Left renal cortex interstitium (tissue), 4 donors: ENCODE measurements around the gene PKP4. TPM values are rescaled to one million over a fixed set of nuclear protein-coding genes. Genes with fewer than 3 reads are reported as not detected.

Experiments used
- DNase-seq, 4 donors: peaks; one replicate each; pipeline ENCODE4 v3.0.0-alpha.2; 2013; ENCODE audit warnings: low read depth in 4 of 4, low spot score in 2 of 4, missing footprints in 1 of 4
- polyA plus RNA-seq, 4 donors: library from polyadenylated mRNA; unstranded; fragments of 120-200 nt; gene quantifications; one replicate each; pipeline ENCODE4 v1.2.1, GENCODE V29; 2013; ENCODE audit not compliant: insufficient read length in 4 of 4

The PKP4 gene
- polyA plus RNA-seq, 4 donors: 119 to 194 (median 161) TPM

- no peak for DNase-seq
Observed at GRCh38 chr2:158582670-158583069, 125.9 kb downstream of the PKP4 start.

GRCh38 chr2:158583923-158584322 lies 127.2 kb downstream of the PKP4 start:
- DNase-seq: no peak

GRCh38 chr2:158586491-158586890 lies 129.7 kb downstream of the PKP4 start:
- DNase-seq: no peak

GRCh38 chr2:158589303-158589702 lies 132.6 kb downstream of the PKP4 start:
- DNase-seq: no peak

GRCh38 chr2:158598862-158599517 lies 142.2 kb downstream of the PKP4 start:
- DNase-seq: no peak

- DNase-seq: no peak
Observed at GRCh38 chr2:158599609-158600008, 142.9 kb downstream of the PKP4 start.

- DNase-seq: no peak
Observed at GRCh38 chr2:158600155-158600802, 143.5 kb downstream of the PKP4 start.

- DNase-seq: no peak
Observed at GRCh38 chr2:158602027-158602426, 145.3 kb downstream of the PKP4 start.

GRCh38 chr2:158603205-158603604 lies 146.5 kb downstream of the PKP4 start:
- DNase-seq: no peak

GRCh38 chr2:158603986-158604385 lies 147.2 kb downstream of the PKP4 start:
- DNase-seq: no peak

- no peak for DNase-seq
Observed at GRCh38 chr2:158610059-158610458, 153.3 kb downstream of the PKP4 start.

GRCh38 chr2:158616480-158617000 lies 159.8 kb downstream of the PKP4 start:
- DNase-seq: no peak

- DNase-seq: no peak
Observed at GRCh38 chr2:158618891-158619490, 162.2 kb downstream of the PKP4 start.

- DNase-seq: no peak
Observed at GRCh38 chr2:158619496-158619895, 162.7 kb downstream of the PKP4 start.

GRCh38 chr2:158620656-158621055 lies 163.9 kb downstream of the PKP4 start:
- no peak for DNase-seq

GRCh38 chr2:158624071-158624667 lies 167.4 kb downstream of the PKP4 start:
- DNase-seq: no peak

- DNase-seq: no peak
Observed at GRCh38 chr2:158624961-158625360, 168.2 kb downstream of the PKP4 start.

- DNase-seq: no peak
Observed at GRCh38 chr2:158629116-158629515, 172.4 kb downstream of the PKP4 start.

- no peak for DNase-seq
Observed at GRCh38 chr2:158633261-158633660, 176.5 kb downstream of the PKP4 start.

GRCh38 chr2:158634627-158635026 lies 177.9 kb downstream of the PKP4 start:
- DNase-seq: no peak

- no peak for DNase-seq
Observed at GRCh38 chr2:158635961-158636601, 179.3 kb downstream of the PKP4 start.
